CD4-positive, alpha-beta T cell (primary cell): ENCODE measurements around the gene DOCK9. TPM values are rescaled to one million over a fixed set of nuclear protein-coding genes. Genes with fewer than 3 reads are reported as not detected.
A peak's percentile ranks its signal among the peaks of the same experiment; 100 is the strongest.

ENCODE experiments used
- ATAC-seq: fragments of 200-7000 bp; cut with Tn5 transposase; one replicate; pipeline ENCODE4 v1.10.0; 2022; ENCODE audit warnings: mild to moderate bottlenecking; ENCODE audit not compliant: poor library complexity
- CTCF ChIA-PET: fragments of 350-600 bp; sonication (Branson Sonifier 250); formaldehyde crosslinking; loops from one replicate; lab custom pipeline; 2021; ENCODE audit warnings: antibody characterized with exemption, inconsistent platforms; lab: Charles Lee
- POLR2A ChIA-PET: fragments of 350-600 bp; sonication (Branson Sonifier 250); formaldehyde crosslinking; loops from one replicate; lab custom pipeline; 2021; ENCODE audit warnings: antibody characterized with exemption, inconsistent platforms; lab: Charles Lee
- DNase-seq, 14 experiments: peaks; one replicate each; pipeline ENCODE4 v3.0.0-alpha.2; 2013 to 2020; ENCODE audit warnings: mixed read lengths in 2 of 14
- H3K27ac ChIP-seq, 2 donors: one replicate each; pipeline versions ENCODE4 v1.5.1 to v1.7.0; 2013; ENCODE audit warnings: low read length in 2 of 2, low read depth in 1 of 2, mild to moderate bottlenecking in 1 of 2
- H3K27me3 ChIP-seq, 2 experiments: 1 replicate in 1 of 2; 2 replicates in 1 of 2; pipeline versions ENCODE4 v1.6.1 to v1.7.0; 2013; ENCODE audit warnings: low read length in 2 of 2, control low read depth in 1 of 2, mild to moderate bottlenecking in 1 of 2, moderate library complexity in 1 of 2; ENCODE audit not compliant: insufficient read depth in 2 of 2, control insufficient read depth in 1 of 2
- H3K36me3 ChIP-seq: one replicate; pipeline ENCODE4 v1.6.1; 2013; ENCODE audit warnings: low read length, control low read depth; ENCODE audit not compliant: insufficient read depth
- H3K4me1 ChIP-seq: one replicate; pipeline ENCODE4 v1.6.1; 2013; ENCODE audit warnings: low read length, control low read depth; ENCODE audit not compliant: insufficient read depth
- H3K4me3 ChIP-seq: one replicate; pipeline ENCODE4 v1.5.1; 2013; ENCODE audit warnings: mild to moderate bottlenecking, low read length, moderate library complexity
- H3K9me3 ChIP-seq, 2 experiments: 1 replicate in 1 of 2; 2 replicates in 1 of 2; pipeline versions ENCODE4 v1.6.1 to v1.7.0; 2013; ENCODE audit warnings: low read length in 2 of 2, mild to moderate bottlenecking in 2 of 2, control low read depth in 1 of 2, moderate library complexity in 1 of 2; ENCODE audit not compliant: control insufficient read depth in 1 of 2, insufficient read depth in 1 of 2
- H3K27ac Mint-ChIP-seq: one replicate; pipeline ENCODE4 v1.8.0; 2020; ENCODE audit warnings: mixed read lengths
- H3K27me3 Mint-ChIP-seq: one replicate; pipeline ENCODE4 v1.8.0; 2021; ENCODE audit warnings: mixed read lengths
- H3K36me3 Mint-ChIP-seq: one replicate; pipeline ENCODE4 v1.8.0; 2021; ENCODE audit warnings: low read depth, mixed read lengths
- H3K4me1 Mint-ChIP-seq: one replicate; pipeline ENCODE4 v1.8.0; 2021; ENCODE audit warnings: low read depth, mixed read lengths
- H3K4me3 Mint-ChIP-seq: one replicate; pipeline ENCODE4 v1.8.0; 2020; ENCODE audit warnings: mild to moderate bottlenecking, mixed read lengths
- H3K9me3 Mint-ChIP-seq: one replicate; pipeline ENCODE4 v1.8.0; 2020; ENCODE audit warnings: mixed read lengths
- intact Hi-C, 2 experiments: fragments of 100-400 bp; cut with DNase I in 1 of 2; cut with micrococcal nuclease in 1 of 2; formaldehyde crosslinking; loops; one replicate each; pipeline versions ENCODE4 v1.15.1 to v1.9.0; 2023 to 2025; cut with DNase I, micrococcal nuclease
- total RNA-seq, 174 experiments: library from RNA in 2 of 174; stranded (reverse) in 2 of 174; gene quantifications; one replicate each; pipeline ENCODE4 v1.2.3 and lab custom pipeline; 2021 to 2026
- TF ChIP-seq, protein P1 (sequence below): fragments of 200-600 bp; IDR thresholded peaks from one replicate; pipeline ENCODE4 v1.8.0; 2022; ENCODE audit warnings: antibody characterized with exemption, mild to moderate bottlenecking

The DOCK9 gene
- total RNA-seq, 2 experiments from 2014 or later: 76.3 to 79.3 TPM

DNA sequence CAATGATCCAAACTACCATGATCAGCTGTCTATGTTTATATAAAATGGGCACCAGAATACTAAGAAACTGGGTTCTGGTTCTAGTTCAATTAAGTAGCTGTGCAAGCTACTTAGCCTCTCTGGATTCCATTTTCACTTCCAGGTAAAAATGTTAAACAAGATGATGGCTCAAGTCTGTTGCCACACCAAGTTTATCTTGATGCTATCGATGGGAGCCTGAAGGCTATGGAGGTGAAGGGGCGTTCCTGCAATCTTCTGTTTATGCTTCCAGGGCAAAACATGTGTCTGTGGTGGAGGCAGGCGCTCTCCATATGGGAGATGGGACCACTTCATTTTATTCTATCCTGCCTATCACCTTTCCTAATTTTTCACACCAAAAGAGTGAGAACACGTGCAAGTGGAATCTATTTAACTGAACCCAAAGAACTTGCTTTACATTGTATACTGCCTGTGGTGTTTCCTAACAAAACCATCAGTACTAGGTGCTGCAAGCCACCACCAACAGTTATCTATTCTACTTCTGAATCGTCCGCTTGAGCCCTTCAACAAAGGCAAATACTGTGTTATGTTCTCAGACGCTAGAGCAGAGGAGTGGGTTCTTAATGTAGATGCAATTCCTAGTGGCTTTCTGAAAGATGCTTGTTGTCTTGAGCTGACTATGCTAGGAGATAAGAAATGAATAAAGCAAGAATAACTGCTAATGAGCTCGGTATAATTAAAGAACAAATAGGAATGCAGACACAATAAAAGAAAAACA lies 70.9 kb downstream of the DOCK9 start:
- H3K27ac Mint-ChIP-seq: peak overlapping the region; percentile 9
- ChIA-PET CTCF (interaction anchor here (0.6 kb wide), 1 partner anchor 144 kb away, joined by 3 read pairs; no protein-coding TSS in a partner anchor), POLR2A (no interaction called here)
- Histone ChIP-seq H3K27ac (no peak overlapping the region), H3K4me1 (peaks cover 8% of the 10 kb centered on the region), H3K36me3 (peaks cover 44% of the 10 kb centered on the region), H3K9me3 (no peaks in the 10 kb centered on the region), H3K27me3 (no peaks in the 10 kb centered on the region), H3K4me3 (no peak overlapping the region)
- DNase-seq: no peak
- no peak for ATAC-seq
- no peak overlapping the region for H3K4me3 Mint-ChIP-seq
- intact Hi-C loops: no loop called here
- peaks cover 19% of the 10 kb centered on the region for H3K4me1 Mint-ChIP-seq
- TF ChIP-seq, protein P1, sequence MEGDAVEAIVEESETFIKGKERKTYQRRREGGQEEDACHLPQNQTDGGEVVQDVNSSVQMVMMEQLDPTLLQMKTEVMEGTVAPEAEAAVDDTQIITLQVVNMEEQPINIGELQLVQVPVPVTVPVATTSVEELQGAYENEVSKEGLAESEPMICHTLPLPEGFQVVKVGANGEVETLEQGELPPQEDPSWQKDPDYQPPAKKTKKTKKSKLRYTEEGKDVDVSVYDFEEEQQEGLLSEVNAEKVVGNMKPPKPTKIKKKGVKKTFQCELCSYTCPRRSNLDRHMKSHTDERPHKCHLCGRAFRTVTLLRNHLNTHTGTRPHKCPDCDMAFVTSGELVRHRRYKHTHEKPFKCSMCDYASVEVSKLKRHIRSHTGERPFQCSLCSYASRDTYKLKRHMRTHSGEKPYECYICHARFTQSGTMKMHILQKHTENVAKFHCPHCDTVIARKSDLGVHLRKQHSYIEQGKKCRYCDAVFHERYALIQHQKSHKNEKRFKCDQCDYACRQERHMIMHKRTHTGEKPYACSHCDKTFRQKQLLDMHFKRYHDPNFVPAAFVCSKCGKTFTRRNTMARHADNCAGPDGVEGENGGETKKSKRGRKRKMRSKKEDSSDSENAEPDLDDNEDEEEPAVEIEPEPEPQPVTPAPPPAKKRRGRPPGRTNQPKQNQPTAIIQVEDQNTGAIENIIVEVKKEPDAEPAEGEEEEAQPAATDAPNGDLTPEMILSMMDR: no peak
- no peaks in the 10 kb centered on the region for H3K9me3 Mint-ChIP-seq
- H3K36me3 Mint-ChIP-seq: peaks cover 68% of the 10 kb centered on the region
- H3K27me3 Mint-ChIP-seq: no peaks in the 10 kb centered on the region

DNA sequence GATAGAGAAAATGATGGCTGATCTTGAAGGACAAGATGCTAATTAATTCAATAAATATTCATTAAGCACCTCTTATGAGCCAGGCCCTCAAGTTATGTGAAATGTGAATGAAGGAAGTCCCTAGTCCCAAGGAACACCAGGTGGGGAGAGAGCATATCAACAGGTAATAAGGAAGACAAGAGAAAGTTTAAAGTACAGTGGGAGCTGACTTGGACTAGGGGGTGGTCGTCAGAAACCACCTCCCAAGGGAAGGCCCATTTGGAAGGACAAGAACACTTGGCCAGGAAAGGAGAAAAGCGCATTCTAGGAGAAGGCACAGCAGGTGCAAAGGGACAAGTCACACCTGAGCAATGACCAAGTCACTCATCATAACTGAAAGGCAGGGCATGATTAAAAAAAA lies 72.7 kb downstream of the DOCK9 start:
- Mint-ChIP-seq H3K27ac (peak overlapping the region; percentile 28), H3K36me3 (peaks cover 72% of the 10 kb centered on the region), H3K27me3 (no peaks in the 10 kb centered on the region), H3K4me3 (no peak overlapping the region), H3K9me3 (no peaks in the 10 kb centered on the region), H3K4me1 (peaks cover 8% of the 10 kb centered on the region)
- Histone ChIP-seq H3K36me3 (peaks cover 62% of the 10 kb centered on the region), H3K4me1 (no peaks in the 10 kb centered on the region), H3K4me3 (no peak overlapping the region), H3K27me3 (no peaks in the 10 kb centered on the region), H3K27ac (no peak overlapping the region), H3K9me3 (no peaks in the 10 kb centered on the region)
- intact Hi-C loops: no loop called here
- TF ChIP-seq, protein P1: no peak
- CTCF ChIA-PET: no interaction called here
- POLR2A ChIA-PET: no interaction called here
- ATAC-seq: no peak
- DNase-seq: no peak

DNA sequence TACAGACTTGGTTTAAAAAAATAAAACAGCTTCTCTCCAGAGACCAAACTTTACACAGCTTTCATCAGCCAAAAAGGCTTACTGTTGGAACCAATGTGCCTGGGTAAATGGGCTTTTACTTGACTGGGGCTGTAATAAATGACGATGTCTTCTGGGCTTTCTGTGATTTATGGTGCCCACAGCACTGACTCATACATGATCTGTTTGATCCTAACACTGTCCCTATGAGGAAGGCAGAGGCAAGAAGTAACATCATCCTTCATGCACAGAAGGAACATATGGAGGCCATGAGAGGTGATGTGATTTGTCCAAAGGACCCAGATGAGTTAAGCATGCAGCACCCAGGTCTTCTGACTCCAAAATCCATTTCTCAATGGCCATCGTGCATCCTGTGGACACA lies 77.4 kb downstream of the DOCK9 start:
- no peaks in the 10 kb centered on the region for H3K4me1 Mint-ChIP-seq
- H3K27me3 ChIP-seq: no peaks in the 10 kb centered on the region
- no peaks in the 10 kb centered on the region for H3K9me3 Mint-ChIP-seq
- no peaks in the 10 kb centered on the region for H3K27me3 Mint-ChIP-seq
- H3K4me3 Mint-ChIP-seq: no peak overlapping the region
- H3K36me3 ChIP-seq: peaks cover 82% of the 10 kb centered on the region
- CTCF ChIA-PET: no interaction called here
- H3K4me3 ChIP-seq: no peak overlapping the region
- DNase-seq: no peak
- ATAC-seq: no peak
- POLR2A ChIA-PET: no interaction called here
- H3K4me1 ChIP-seq: no peaks in the 10 kb centered on the region
- peaks cover 90% of the 10 kb centered on the region for H3K36me3 Mint-ChIP-seq
- intact Hi-C loops: no loop called here
- no peaks in the 10 kb centered on the region for H3K9me3 ChIP-seq
- TF ChIP-seq, protein P1: no peak
- no peak overlapping the region for H3K27ac Mint-ChIP-seq
- no peak overlapping the region for H3K27ac ChIP-seq
